A673 (cell line): ENCODE data around the gene EPS15. TPM values are rescaled to one million over a fixed set of nuclear protein-coding genes. Genes with fewer than 3 reads are reported as not detected.

ENCODE experiments used
- BruUV-seq: library from RNA; stranded (reverse); fragments of 400-500 nt; replicated peaks from 2 replicates; lab custom pipeline; 2021; lab: Mats Ljungman, UMichigan
- CTCF ChIA-PET: fragments of 300-600 bp; sonication (Branson Sonifier 250); formaldehyde crosslinking; loops from one replicate; lab custom pipeline; 2022; ENCODE audit warnings: antibody characterized with exemption; lab: Charles Lee
- POLR2A ChIA-PET: fragments of 300-600 bp; sonication (Branson Sonifier 250); formaldehyde crosslinking; loops from one replicate; lab custom pipeline; 2022; ENCODE audit warnings: antibody characterized with exemption; ENCODE audit not compliant: low non-redundant PET; lab: Charles Lee
- DNase-seq: peaks from one replicate; pipeline ENCODE4 v3.0.0-alpha.2; 2015; ENCODE audit warnings: low spot score
- H3K27ac ChIP-seq: fragments of 200-600 bp; sonication (generic); 2 replicates; pipeline ENCODE4 v1.5.1; 2016; ENCODE audit warnings: mixed run types, low read depth, mild to moderate bottlenecking, mixed read lengths, antibody characterized with exemption, low read length; ENCODE audit not compliant: poor library complexity, severe bottlenecking
- H3K27me3 ChIP-seq: fragments of 200-600 bp; sonication (generic); replicated peaks from 2 replicates; pipeline ENCODE4 v1.6.1; 2017; ENCODE audit warnings: mixed run types, low read depth, mild to moderate bottlenecking, mixed read lengths, antibody characterized with exemption, low read length; ENCODE audit not compliant: insufficient read depth, poor library complexity
- H3K36me3 ChIP-seq: fragments of 200-600 bp; sonication (generic); 2 replicates; pipeline ENCODE4 v1.6.1; 2016; ENCODE audit warnings: mixed run types, mild to moderate bottlenecking, mixed read lengths, antibody characterized with exemption, low read length; ENCODE audit not compliant: insufficient read depth, poor library complexity, severe bottlenecking
- H3K4me1 ChIP-seq: fragments of 200-600 bp; sonication (generic); 2 replicates; pipeline ENCODE4 v1.6.1; 2017; ENCODE audit warnings: mixed run types, mild to moderate bottlenecking, mixed read lengths, antibody characterized with exemption, low read length; ENCODE audit not compliant: insufficient read depth, poor library complexity, severe bottlenecking
- H3K4me3 ChIP-seq: fragments of 200-600 bp; sonication (generic); 2 replicates; pipeline ENCODE4 v1.5.1; 2016; ENCODE audit warnings: low read depth, mixed run types, mild to moderate bottlenecking, mixed read lengths, low read length; ENCODE audit not compliant: poor library complexity, severe bottlenecking
- H3K9me3 ChIP-seq: fragments of 200-600 bp; sonication (generic); 2 replicates; pipeline ENCODE4 v1.6.1; 2016; ENCODE audit warnings: mixed run types, low read depth, mild to moderate bottlenecking, mixed read lengths, antibody characterized with exemption, low read length; ENCODE audit not compliant: poor library complexity, severe bottlenecking
- EZH2 ChIP-seq: fragments of 200-600 bp; sonication (generic); IDR thresholded peaks from 2 replicates; pipeline ENCODE4 v1.6.1; 2017; ENCODE audit warnings: borderline replicate concordance, low read depth, mild to moderate bottlenecking, mixed read lengths, antibody characterized with exemption, low read length; ENCODE audit not compliant: poor library complexity, severe bottlenecking
- intact Hi-C: fragments of 100-400 bp; cut with micrococcal nuclease; formaldehyde crosslinking; loops from one replicate; pipeline ENCODE4 v1.10.0; 2022; ENCODE audit not compliant: unreplicated experiment
- total RNA-seq: library from RNA; stranded (reverse); gene quantifications from 2 replicates; pipeline ENCODE4 v1.2.3, GENCODE V29; 2021
- TF ChIP-seq, protein P1 (sequence below): fragments of 300-800, 200-600 bp; sonication (generic); conservative IDR thresholded peaks from 2 replicates; pipeline ENCODE4 v1.5.1; 2017; ENCODE audit warnings: low read depth, mild to moderate bottlenecking, antibody characterized with exemption, low read length, moderate library complexity, mixed read lengths

Gene EPS15
- total RNA-seq, 1 experiment from 2014 or later = 50.6 TPM

GRCh38 chr1:51344276-51344601 is 174.8 kb downstream of the EPS15 start:
- intact Hi-C loops = loop anchor here (10.0 kb wide), 1 partner anchor 421 kb away; no protein-coding TSS in a partner anchor
- ChIA-PET CTCF (no interaction called here), POLR2A (no interaction called here)
- Histone ChIP-seq H3K27me3 (no peaks in the 10 kb centered on the region), H3K36me3 (no peaks in the 10 kb centered on the region), H3K4me3 (no peak overlapping the region), H3K27ac (no peak overlapping the region), H3K4me1 (peaks cover 6% of the 10 kb centered on the region), H3K9me3 (no peaks in the 10 kb centered on the region)
- DNase-seq = no peak
- TF ChIP-seq, protein P1, sequence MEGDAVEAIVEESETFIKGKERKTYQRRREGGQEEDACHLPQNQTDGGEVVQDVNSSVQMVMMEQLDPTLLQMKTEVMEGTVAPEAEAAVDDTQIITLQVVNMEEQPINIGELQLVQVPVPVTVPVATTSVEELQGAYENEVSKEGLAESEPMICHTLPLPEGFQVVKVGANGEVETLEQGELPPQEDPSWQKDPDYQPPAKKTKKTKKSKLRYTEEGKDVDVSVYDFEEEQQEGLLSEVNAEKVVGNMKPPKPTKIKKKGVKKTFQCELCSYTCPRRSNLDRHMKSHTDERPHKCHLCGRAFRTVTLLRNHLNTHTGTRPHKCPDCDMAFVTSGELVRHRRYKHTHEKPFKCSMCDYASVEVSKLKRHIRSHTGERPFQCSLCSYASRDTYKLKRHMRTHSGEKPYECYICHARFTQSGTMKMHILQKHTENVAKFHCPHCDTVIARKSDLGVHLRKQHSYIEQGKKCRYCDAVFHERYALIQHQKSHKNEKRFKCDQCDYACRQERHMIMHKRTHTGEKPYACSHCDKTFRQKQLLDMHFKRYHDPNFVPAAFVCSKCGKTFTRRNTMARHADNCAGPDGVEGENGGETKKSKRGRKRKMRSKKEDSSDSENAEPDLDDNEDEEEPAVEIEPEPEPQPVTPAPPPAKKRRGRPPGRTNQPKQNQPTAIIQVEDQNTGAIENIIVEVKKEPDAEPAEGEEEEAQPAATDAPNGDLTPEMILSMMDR = no peak
- no peak for TF ChIP-seq EZH2
- no TSS peak for BruUV-seq

GRCh38 chr1:51343624-51344023 is 175.4 kb downstream of the EPS15 start:
- ChIA-PET CTCF (no interaction called here), POLR2A (no interaction called here)
- intact Hi-C loops = loop anchor here (2.0 to 10.0 kb wide), 2 partner anchors 191 to 421 kb away; no protein-coding TSS in a partner anchor
- BruUV-seq = no TSS peak
- Histone ChIP-seq H3K9me3 (no peaks in the 10 kb centered on the region), H3K4me3 (no peak overlapping the region), H3K36me3 (no peaks in the 10 kb centered on the region), H3K4me1 (peaks cover 6% of the 10 kb centered on the region), H3K27me3 (no peaks in the 10 kb centered on the region), H3K27ac (no peak overlapping the region)
- DNase-seq = no peak
- TF ChIP-seq, protein P1 = no peak
- no peak for TF ChIP-seq EZH2

GRCh38 chr1:51342591-51343206 is 176.4 kb downstream of the EPS15 start:
- DNase-seq = no peak
- POLR2A ChIA-PET = no interaction called here
- Histone ChIP-seq H3K4me3 (no peak overlapping the region), H3K27me3 (no peaks in the 10 kb centered on the region), H3K9me3 (no peaks in the 10 kb centered on the region), H3K27ac (no peak overlapping the region), H3K4me1 (peaks cover 6% of the 10 kb centered on the region), H3K36me3 (no peaks in the 10 kb centered on the region)
- TF ChIP-seq, protein P1 = no peak
- no peak for TF ChIP-seq EZH2
- intact Hi-C loops = loop anchor here (2.0 to 10.0 kb wide), 2 partner anchors 192 to 422 kb away; no protein-coding TSS in a partner anchor
- CTCF ChIA-PET = interaction anchor here (1.1 kb wide), 1 partner anchor 192 kb away, joined by 4 read pairs; no protein-coding TSS in a partner anchor
- no TSS peak for BruUV-seq
